CD4-positive, alpha-beta T cell treated with Interleukin-15 for 4 hours (primary cell): ENCODE measurements around the gene FBLN7.

ENCODE experiments used
- DNase-seq: peaks from one replicate; pipeline ENCODE4 v3.0.0-alpha.2; 2020; ENCODE audit warnings: low spot score

Gene FBLN7

DNA sequence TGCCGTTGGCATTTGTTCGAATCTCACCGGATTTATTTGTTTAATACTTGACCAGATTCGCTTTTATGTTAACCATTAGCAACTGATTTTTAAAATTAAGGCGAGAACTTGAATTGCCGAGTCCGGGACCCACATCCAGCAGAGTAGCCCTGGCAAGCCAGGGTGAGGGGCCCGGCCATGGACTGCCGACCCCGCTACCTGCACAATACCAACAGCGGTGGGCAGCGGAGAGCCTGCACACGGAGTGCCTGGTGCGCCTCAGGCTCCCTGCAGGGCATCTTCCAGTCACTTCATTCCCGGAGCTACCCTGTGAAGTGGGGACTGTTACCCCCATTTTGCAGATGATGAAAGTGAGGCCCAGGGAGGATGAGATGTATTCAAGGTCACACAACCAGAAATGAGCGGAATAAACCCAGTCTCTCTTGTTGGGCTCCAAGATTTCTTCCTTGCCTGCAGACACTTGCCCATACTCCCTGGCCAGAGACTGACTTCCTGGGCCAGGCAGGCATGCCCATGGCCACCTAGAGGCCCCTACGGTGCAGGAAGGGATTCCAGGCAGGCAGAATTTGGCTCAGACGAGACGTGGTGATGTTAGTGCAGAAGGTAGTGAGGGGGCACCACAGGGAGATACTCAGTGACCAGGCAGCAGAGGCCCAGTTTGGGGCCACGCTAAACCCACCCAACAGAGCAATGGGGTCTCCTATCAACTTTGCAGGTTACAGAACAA is 2.9 kb downstream of the FBLN7 start:
- no peak for DNase-seq

DNA sequence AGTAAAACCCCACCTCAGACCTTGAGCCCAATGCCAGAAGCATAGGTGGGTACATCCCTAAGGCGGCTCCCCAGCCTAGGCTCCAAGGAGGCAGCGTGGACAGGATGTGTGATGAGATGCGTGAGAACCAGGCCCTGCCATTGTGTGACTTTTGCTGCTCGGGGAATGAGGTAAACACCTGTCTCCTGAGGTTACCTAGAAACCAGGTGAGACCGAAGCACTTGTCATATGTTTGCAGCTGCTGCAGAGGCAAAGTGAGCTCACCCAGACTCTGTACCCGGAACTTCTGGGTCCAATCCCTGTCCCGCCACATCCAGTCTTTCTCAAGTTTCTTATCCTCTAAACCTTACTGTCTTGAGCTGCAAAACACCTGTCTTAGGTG is 3.4 kb downstream of the FBLN7 start:
- DNase-seq = no peak

DNA sequence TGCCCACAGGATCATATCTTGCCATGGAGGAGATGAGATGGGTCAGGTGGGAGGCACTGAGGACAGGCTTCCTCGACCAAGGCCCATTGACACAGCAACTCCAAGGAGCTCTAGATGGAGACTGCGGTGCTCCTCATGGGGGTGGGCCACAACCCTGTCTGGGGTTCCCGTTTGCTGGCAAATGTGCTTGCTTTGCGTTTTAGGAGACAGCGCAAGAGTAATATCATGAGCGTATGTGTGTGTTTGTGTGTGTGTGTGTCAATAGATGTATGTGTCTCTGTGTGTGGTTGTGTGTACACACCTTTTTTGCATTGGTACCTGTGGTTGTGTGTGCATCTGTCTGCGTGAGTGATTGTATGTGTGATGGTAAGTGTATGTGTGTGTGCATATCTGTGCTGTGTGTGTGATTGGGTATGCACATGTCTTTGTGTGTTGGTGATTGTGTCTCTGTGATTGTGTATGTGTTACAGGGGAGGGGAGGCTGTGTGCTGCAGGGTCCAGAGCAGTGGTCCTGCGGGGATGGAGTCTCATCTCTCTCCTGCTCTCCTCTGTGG is 4.4 kb downstream of the FBLN7 start:
- DNase-seq = no peak

DNA sequence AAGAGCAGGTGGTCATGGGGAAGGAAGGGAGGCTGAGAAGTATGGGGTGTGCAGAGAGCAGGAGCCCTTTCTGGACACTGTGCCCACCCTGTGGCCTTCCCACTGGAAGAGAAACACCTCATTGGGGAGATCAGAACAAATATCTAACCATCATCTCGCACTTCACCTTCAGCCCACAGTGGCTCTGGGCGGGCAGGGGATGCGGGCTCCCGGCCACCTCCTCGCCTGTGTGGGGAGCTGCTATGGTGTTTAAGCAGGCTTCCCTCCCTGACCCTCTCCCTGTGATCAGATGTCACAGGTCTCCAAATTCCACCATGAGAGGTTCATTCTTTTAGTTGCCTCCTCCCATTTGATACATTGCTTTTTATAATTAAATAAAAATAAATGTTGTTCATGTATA is 5.0 kb downstream of the FBLN7 start:
- no peak for DNase-seq

DNA sequence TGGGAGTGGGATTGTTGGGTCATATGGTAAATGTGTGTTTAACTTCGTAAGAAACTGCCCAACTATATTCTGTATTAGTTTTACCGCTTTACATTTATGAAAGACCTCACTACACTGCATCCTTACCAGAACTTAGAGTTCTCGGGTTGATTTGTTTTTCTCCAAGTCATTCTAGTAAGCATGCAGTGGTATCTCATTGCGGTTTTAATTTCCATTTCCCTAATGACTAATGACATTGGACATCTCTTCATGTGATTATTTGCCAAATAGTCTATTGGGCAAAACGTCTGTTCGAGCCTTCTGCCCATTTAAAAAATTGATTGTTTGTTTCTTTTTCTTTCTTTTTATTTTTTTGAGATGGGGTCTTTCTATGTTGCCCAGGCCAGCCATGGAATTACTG is 6.8 kb downstream of the FBLN7 start:
- DNase-seq = no peak

DNA sequence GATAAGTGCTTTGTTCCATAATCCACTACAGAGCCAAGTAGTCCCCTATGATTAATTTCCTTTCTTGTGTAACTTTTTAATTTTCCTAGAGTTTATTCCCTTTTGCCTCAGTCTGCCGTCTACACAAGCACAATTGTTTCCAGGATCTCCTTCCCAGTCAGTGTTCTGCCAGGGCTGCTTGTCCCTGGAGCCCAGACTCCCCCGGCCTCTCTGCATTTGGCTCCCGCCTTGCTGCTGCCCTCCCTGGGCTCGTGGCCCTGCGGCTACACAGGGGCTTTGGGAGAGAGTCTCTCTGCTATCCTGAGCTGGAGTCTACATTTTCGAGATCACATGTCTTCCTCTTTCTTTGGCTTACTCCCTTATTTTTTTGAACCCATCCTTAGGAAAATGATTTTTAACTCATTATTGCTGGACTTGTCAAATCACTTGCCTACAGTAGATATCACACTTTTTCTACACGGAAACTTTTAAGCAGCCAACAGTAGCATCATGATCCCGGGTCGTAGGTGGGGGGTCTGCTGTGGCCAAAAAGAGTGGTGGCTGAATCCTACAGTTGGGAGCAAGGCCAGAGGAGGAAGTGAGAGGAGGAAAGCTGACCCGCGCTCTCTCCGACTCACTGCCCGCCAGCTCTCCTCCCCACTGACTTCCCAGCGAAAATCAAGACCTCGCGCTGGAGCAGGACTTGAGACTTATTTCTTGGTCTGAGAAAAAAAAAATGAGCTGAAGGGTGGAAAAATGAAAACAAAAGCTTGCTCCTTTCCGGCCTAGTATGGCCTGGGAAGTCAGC is 9.4 kb downstream of the FBLN7 start:
- no peak for DNase-seq

DNA sequence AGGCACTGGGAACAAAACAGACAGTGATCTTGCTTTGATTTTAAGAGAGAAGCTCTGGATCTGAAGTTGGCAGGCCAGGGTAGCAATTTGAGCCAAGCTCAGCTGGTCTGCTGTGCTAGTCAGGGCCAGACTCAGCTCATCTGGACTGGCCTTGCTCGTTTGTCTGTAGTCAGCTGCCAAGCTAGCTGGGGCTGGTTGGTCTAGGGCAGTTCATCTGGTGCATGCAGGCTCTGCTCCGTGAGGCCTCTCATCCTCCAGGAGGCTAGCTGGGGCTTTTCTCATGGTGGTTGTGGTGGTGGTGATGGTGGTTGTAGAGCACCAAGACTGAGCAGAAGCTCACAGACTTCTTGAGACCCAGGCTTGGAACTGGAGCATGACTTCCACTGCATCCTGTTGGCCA is 10.3 kb downstream of the FBLN7 start:
- DNase-seq = no peak

DNA sequence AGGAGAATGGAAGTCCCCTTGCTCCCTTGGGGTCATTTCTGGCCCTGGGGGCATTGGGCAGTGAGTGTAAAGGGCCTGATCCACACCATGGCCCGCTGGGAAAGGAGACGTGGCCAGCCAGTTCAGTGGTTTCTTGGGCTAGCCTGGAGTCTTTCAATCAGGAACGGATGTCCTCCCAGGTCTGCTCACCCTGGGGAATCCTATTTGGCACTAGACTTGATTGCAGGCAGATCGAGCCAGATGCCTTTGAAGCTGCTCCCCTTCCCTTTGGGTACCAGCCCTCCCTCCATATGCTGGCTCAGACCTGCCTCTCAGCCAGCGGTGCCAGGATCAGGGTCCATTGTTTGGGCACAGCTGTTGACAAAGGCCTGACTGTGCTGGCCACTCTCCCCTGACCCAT is 11.0 kb downstream of the FBLN7 start:
- no peak for DNase-seq

DNA sequence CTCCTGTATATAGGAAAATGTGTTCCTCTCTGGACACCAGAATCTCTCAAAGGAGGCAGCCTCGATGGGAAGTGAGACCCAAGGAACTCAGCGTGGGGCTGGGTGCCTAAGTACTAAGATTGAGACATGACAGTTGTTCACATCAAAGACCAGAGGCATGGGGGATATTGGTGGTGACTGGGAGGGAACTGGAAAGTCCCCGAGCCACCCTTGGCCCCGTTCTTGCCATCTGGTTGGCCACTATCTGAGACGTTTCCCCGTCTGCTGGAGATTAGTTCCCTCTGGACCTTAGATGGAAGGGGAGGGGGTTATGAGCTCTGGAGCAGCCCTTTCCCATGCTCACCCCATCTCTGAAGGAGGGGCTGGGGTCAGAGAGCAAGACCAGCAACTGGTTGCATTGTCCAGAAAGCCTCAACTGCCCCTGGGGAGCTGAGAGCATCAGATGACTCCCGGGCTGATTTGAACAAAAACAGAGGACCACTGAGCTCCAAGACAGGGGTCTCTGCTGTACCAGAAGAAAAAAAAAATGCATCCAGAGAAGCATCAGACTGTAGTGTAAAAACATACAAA is 11.8 kb downstream of the FBLN7 start:
- no peak for DNase-seq

DNA sequence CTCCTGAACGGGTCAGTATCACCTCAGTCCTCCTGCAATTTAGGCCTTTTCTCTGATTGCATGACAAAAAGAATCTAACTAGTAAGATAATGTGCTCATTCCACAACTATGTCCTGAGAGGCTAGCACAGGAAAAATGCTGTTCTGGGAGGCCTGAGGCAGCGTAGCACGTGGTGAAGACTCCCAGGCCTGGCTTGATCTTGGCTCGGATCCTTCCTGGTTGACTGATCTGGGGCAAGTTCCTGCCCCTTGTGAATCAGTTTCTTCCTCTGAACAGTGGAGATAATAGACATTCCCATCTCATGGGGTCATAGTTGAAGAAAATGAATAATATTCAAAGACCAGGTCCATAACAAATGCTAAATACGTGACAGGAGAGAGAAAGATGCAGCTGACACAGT is 12.3 kb downstream of the FBLN7 start:
- DNase-seq = no peak

DNA sequence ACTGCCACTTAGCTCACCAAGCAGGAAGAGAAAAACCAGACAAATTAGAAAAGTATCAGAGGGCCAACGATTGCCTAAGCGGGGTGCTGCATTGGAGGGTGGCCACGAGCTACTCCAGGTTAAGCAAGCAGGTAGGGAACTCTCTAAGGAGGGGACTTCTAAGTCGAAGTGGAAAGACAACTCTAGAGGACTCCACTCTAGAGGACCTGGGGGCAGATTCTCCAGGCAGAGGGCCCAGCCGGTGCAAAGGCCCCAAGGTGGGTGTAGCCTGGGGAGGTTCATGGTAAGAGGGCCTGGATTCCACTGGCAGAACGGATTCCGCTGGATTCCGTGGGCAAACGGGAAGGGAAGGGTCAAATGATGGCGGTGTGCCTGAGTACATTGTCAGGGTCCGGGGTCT is 12.7 kb downstream of the FBLN7 start:
- no peak for DNase-seq

DNA sequence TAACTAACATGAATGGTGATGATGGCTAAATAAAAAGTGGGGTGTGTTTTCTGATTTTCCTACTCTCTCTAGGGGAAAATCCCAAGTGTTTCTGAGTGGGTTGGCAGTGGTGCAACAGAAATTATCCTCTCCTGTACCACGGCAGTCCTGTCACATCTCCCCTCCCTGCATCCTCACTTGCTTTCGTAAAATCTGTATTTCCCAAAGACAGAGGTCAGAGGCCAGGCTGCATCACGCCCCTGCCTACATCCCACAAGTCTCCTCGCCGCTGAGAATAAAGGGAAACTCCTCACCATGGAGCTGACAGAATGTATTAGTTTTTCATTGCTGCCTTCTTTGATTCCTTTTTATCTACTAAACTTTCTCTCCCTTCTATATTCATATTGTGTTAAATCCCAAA is 13.1 kb downstream of the FBLN7 start:
- DNase-seq = no peak

DNA sequence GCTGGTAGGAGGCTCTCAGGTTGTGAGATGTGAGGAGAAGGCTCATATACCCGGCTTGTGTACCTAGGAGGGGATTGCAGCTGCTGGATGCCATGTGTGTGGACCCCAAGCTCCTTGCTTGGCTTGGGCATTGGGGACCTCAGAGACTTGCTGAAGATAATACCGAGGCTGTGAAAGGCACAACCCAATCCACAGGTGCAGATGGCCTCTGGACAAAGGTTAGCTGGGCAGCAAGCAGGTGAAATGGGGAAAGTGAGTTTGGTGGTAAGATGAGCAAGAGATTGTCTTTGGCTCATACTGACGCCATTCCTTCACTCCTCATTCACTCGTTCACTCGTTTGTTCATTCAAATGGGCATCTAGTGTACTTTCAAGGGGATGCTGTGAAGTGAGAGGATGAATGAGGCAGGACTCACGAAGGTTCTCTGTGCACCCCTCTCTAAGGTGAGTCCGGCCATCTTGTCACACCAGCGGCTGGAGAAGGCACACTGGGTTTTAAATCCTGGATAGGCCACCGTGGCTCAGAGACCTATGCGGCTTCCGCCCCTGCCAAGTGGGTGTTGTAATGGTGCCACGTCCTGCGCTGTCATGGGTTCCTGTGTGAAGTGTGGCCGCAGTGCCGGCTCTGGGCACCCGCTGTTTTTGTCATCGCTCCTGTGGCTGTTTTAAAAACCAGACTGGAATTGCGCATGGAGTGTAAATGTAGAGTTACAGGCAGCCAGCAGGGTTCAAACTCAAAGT is 13.7 kb downstream of the FBLN7 start:
- DNase-seq = no peak

DNA sequence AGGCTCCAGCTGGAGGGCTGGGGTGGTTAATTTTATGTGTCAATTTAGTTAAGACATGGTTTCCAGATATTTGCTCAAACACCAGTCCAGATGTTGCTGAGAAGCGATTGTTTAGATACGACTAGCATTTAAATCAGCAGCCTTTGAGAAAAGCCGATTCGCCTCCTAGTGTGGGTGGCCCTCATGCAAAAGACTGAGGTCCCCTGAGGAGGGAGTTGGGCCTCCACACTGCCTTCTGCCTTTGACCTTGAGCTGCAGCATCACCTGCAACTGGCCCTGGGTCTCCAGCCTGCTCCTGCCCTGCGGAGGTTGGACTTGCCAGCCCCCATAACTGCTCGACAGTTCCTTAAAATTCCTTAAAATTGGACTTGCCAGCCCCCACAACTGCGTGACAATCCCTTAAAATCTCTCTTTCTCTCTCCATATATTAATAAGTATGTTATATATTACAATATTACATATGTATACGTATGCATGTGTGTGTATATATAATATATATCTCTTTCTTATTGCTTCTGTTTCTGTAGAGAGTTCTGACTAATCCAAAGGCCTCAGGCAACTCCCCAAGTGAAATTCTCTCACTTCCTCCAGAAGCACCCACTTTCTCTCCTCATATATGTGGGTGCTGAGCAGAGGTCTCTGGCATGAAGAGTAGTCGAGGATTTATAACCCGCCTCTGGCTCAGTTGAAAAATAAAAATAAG is 14.4 kb downstream of the FBLN7 start:
- DNase-seq = no peak

DNA sequence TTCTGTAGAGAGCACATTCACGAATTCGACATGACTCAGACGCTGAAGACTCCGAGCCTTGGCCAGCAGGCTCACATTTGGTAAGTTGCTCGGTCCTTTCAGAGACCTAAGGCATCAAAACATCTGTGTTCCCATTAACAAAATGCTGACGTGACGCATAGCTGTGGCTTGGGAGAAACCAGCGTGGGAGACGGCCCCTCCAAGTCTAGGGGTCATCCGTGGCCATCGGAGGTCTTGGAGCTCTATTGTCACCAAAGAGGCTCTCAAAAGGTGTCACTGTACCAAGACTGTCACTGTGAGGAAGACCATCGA is 14.9 kb downstream of the FBLN7 start:
- DNase-seq = no peak

DNA sequence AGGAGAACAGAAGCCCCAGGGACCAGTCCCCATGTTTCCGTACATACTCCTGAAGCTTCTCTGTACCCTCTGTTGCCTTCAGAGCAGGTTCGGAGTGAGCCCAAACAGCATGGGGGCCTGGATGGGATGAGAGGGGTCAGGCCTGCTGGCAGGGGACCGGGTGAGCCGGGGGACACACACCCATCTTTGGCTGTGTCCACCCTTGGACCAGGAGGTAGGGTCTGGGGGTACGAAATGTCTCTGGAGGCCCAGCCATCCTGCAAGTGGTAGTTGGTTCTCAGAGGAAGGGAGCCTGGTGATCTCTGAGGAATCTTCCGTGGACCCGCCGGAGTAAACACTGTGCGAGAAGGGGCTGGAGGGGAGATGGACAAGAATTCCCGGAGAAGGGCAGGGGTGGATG is 15.3 kb downstream of the FBLN7 start:
- no peak for DNase-seq

DNA sequence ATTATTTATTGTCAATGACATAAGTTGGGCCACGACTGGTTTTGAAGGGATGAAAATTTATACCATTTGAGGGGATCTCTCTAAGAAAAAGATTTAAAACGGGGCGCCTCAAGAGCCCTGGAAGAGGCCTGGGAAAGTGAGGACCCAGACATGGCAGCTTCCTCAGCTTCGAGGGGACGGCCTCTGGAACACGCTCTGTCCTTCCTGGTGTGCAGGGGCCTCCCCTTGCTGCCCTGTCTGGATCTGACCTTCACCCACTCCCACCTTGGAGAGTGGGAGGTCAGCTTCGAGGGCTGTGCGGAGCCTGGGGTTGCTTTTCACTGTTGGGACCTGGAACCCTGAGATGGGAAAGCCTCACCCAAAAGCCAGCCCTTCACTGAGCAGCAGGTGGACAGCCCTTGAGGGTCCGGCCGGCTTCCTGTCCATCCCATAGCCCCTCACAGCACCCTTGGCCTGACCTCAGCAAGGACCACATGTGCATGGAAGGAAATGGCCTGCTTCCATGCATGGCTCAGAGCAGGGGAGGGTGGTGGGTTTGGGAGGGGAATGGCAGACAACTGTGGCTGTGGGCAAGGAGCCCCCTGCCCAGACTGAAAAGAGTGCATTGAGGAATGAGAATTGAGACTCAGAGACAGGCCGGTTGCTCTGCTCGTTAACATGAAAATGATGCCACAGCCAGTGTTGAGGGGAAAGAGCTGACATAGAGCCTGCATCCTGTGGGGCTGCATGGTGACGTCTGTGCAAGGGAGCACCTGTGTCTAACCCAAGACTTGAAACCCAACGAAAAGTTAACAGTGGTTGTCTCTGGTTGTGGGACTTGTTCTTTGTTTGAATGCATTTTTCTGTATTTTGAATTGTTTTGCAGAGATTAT is 16.3 kb downstream of the FBLN7 start:
- DNase-seq = peak; percentile 15

DNA sequence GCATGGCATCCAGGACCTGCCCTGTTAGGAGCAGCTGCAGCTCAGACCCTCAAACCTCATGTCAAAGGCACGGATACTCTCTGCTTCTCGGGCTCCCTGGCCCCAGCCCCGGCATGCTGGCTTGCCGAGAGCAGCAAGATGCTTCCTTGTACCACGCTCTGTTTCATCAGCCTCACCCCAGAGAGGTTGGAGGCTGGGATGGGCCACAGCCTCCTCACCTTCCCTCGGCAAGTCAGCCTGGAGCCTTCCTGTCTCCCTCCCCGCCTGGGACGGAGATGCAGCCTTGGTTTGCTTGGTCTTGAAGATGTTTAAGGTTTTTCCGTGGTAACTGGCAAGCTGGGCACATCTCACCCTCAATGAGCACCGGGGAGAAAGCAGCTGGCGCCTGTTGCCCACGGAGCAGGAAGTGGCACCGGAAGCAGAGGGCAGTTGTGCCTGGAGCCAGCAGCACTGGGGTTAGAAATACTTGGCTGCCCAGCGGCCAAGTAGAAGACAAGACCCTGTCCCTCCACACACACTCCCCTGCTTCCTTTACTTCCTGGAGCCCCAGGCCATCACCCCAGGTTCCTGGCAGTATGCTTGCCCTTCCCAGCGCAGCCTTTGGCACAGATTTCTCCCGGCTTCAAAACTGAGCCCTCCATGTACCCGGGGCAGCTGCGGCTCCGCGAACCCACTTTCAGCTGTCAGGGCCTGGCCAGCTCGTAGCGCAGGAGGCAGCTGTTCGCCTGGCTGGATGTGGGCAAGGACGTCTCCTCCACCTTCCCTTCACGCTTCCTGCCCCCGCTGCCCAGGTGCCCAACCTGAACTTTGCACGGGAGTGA is 17.4 kb downstream of the FBLN7 start:
- peak; percentile 31 for DNase-seq

DNA sequence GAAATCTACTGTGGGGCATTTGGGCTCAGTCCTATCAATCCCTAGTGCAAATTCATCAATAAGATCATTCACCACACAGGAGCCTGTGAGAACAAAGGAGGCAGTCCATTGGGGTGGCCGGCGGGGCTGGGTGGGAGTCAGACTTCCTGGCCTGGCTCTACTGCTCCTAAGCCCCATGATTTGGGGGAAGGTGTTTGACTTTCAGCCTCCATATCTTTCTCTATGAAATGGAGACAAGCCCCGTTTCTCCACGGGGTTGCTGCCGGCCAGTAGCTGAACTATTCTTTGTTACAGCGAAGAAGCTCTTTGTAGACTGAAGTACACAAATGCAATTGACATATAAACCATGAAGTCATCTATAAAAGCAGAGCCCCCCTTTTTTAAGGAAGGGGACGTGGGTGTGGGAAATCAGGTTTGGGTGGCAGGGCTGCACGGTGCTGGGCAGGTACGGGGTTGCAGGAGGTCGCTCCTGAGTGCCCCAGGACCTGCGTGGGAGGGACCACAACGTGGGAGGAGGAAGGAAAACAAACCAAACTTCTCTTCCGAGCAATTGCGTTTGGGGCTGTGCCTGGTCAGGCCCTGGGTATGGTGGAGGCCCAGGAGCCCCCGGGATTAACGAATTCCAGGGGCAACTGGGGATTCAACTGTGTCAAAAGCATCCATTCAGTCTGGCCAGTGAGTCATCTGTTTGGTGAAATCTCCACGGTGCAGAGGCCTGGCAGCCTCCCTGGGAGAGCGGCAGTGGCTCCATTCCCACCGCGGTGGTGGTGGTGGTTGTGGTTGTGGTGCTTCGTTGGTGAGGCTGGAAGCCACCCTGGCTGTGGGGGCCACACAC is 18.2 kb downstream of the FBLN7 start:
- peak; percentile 35 for DNase-seq
